Activated T-helper 2 cell treated with anti-CD3 and anti-CD28 coated beads, Interferon-gamma antibody, Interleukin-2, Interleukin-4, amounts not matched to agents 10 μg/mL and 5 μg/mL and 100 μg/mL, durations not matched to agents 14 hours and 24 hours and 36 hours (primary cell): ENCODE data around the gene HIGD1B. TPM values are rescaled to one million over a fixed set of nuclear protein-coding genes. Genes with fewer than 3 reads are reported as not detected.

Experiments
- DNase-seq: peaks from one replicate; pipeline ENCODE4 v3.0.0; 2021; ENCODE audit warnings: low spot score
- H3K27ac Mint-ChIP-seq: one replicate; pipeline ENCODE4 v1.8.0; 2021; ENCODE audit warnings: mixed read lengths
- H3K27me3 Mint-ChIP-seq: one replicate; pipeline ENCODE4 v1.8.0; 2021; ENCODE audit warnings: low read depth, mixed read lengths
- H3K36me3 Mint-ChIP-seq: one replicate; pipeline ENCODE4 v1.8.0; 2021; ENCODE audit warnings: low read depth, mixed read lengths
- H3K4me1 Mint-ChIP-seq: one replicate; pipeline ENCODE4 v1.8.0; 2021; ENCODE audit warnings: low read depth, mixed read lengths
- H3K4me3 Mint-ChIP-seq: one replicate; pipeline ENCODE4 v1.8.0; 2021; ENCODE audit warnings: low read depth, mild to moderate bottlenecking, moderate library complexity, mixed read lengths
- H3K9me3 Mint-ChIP-seq: one replicate; pipeline ENCODE4 v1.8.0; 2021; ENCODE audit warnings: mixed read lengths
- intact Hi-C: fragments of 100-400 bp; cut with micrococcal nuclease; formaldehyde crosslinking; loops from one replicate; pipeline ENCODE4 v1.15.1; 2023
- total RNA-seq: library from RNA; stranded (reverse); gene quantifications from 2 replicates; pipeline ENCODE4 v1.2.3, GENCODE V29; 2022

The HIGD1B gene
- total RNA-seq, 1 donor from 2014 or later, result not detected

DNA sequence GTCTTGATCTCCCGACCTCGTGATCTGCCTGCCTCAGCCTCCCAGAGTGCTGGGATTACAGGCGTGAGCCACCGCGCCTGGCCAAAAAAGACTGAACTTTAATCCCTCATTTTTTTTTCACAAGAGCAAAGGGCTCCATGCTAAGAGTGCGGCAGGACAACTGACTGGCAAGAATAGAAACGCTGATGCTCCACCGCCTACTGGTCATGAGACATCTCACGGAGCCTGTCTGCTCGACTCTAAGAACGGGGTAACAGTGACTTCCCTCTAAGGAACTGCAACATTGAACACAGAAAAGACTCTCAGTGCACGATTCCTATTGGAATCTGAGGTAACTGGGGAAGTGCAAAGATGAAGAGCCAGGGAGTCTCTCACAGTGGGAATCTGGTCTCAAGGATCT lies 23.9 kb downstream of the HIGD1B start:
- Mint-ChIP-seq H3K27ac (no peak overlapping the region), H3K27me3 (no peaks in the 10 kb centered on the region), H3K4me1 (no peaks in the 10 kb centered on the region), H3K36me3 (peaks cover 64% of the 10 kb centered on the region), H3K4me3 (no peak overlapping the region), H3K9me3 (no peaks in the 10 kb centered on the region)
- intact Hi-C loops, result no loop called here
- DNase-seq, result no peak

DNA sequence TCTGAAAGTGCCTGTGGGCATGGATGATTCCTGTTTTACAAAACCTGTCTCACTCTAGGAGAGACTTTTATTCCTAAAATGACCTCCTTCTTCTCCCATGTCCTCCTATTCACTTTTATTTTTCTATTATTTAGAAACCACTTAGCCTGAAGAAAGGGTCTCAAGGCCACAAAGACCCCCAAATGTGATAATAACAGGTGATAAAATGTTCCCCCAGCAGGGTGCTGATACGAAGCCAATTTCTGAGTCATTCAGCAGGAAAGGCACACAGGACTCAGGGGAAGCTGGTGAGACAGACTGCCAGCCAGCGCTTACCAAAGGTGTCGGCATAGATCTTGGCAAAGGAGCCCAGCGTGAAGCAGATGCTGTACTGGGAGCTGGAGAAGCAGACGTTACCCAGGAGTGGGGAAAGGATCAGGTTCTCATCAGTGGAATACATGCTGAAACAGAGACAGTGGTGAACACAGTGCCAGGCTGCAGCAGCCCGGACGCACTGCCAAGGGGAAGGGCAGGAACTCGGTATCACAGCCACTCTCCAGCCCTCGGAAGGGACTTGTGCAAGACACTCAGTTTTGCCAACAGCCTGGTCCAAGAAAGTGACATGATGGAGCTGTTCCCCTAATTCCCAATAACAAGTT lies 24.6 kb downstream of the HIGD1B start:
- H3K27me3 Mint-ChIP-seq, result no peaks in the 10 kb centered on the region
- H3K36me3 Mint-ChIP-seq, result peaks cover 65% of the 10 kb centered on the region
- no peak overlapping the region for H3K4me3 Mint-ChIP-seq
- H3K4me1 Mint-ChIP-seq, result no peaks in the 10 kb centered on the region
- intact Hi-C loops, result no loop called here
- no peak overlapping the region for H3K27ac Mint-ChIP-seq
- no peak for DNase-seq
- no peaks in the 10 kb centered on the region for H3K9me3 Mint-ChIP-seq

DNA sequence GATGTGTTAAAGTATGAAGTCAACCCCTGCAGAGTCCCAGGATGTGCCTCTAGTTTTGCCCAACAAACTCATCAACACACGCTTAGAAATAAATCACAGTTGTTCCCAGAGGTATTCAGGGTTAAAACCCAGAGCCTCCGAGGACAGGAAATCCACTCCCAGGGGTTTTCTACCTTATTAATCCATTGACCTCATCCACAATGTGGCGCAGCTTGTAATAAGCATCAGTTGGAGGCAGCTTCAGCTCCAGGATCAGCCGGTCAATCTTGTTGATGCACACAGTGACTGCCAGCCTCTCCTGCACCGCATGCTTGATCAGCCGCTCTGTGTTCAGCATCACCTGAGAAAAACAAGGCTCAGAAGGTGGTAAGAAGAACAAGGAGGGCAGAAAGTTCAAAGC lies 28.1 kb downstream of the HIGD1B start:
- intact Hi-C loops, result no loop called here

DNA sequence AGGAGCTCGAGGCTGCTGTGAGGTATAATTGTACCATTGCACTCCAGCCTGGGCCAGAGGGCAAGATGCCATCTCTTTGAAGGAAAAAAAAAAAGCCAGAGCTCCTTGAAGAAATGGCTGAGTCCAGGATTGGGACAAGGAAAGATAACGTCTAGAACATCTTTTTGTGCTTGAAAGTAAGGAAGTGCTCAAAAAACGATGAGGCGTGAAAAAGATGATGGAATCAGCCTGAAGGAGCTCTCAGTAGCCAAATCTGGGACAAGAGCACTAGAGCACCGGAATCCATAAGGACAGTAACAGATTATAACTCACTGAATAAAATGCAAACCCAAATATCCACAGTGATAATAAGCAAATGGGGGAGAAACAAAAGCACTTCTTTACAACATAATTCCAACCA lies 29.4 kb downstream of the HIGD1B start:
- Mint-ChIP-seq H3K36me3 (peaks cover 69% of the 10 kb centered on the region), H3K4me1 (no peaks in the 10 kb centered on the region)
- intact Hi-C loops, result no loop called here

More for the DNA sequence above, 28.1 kb downstream of the HIGD1B start:
- DNase-seq, result no peak
- Mint-ChIP-seq H3K4me1 (no peaks in the 10 kb centered on the region), H3K9me3 (no peaks in the 10 kb centered on the region), H3K27me3 (no peaks in the 10 kb centered on the region), H3K36me3 (peaks cover 66% of the 10 kb centered on the region), H3K27ac (no peak overlapping the region), H3K4me3 (no peak overlapping the region)

GRCh38 chr17:44878627-44879221 lies 31.0 kb downstream of the HIGD1B start:
- Mint-ChIP-seq H3K4me1 (no peaks in the 10 kb centered on the region), H3K36me3 (peaks cover 71% of the 10 kb centered on the region), H3K27ac (no peak overlapping the region), H3K9me3 (no peaks in the 10 kb centered on the region), H3K4me3 (no peak overlapping the region), H3K27me3 (no peaks in the 10 kb centered on the region)
- DNase-seq, result no peak
- intact Hi-C loops, result no loop called here

More for the DNA sequence above, 29.4 kb downstream of the HIGD1B start:
- DNase-seq, result no peak
- no peaks in the 10 kb centered on the region for H3K9me3 Mint-ChIP-seq
- H3K27ac Mint-ChIP-seq, result no peak overlapping the region
- H3K27me3 Mint-ChIP-seq, result no peaks in the 10 kb centered on the region
- H3K4me3 Mint-ChIP-seq, result no peak overlapping the region

- H3K4me3 Mint-ChIP-seq, result no peak overlapping the region
- DNase-seq, result no peak
- H3K27ac Mint-ChIP-seq, result no peak overlapping the region
- intact Hi-C loops, result no loop called here
- no peaks in the 10 kb centered on the region for H3K9me3 Mint-ChIP-seq
- peaks cover 70% of the 10 kb centered on the region for H3K36me3 Mint-ChIP-seq
- no peaks in the 10 kb centered on the region for H3K27me3 Mint-ChIP-seq
- H3K4me1 Mint-ChIP-seq, result no peaks in the 10 kb centered on the region
Observed at GRCh38 chr17:44879376-44879775, 31.7 kb downstream of the HIGD1B start.

DNA sequence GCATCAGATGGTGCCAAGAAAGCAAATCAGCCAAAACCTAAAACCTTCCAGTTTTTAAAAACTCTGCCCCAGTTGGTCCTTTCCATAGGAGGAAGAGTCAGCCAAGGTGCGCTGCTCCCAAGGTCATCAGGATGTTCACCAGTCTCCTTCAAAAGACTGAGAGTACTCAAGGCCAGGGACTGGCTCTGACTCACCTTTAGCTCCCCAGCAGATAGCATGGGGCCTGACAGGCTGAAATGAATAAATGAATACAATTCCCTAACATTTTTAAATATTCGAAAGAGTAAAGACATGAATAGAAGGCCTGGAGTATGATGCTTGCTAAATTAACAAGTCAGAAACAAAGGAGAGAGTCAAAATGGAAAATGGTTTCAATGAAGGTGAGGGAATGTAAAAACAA lies 32.4 kb downstream of the HIGD1B start:
- intact Hi-C loops, result no loop called here
- H3K4me1 Mint-ChIP-seq, result no peaks in the 10 kb centered on the region
- H3K27ac Mint-ChIP-seq, result no peak overlapping the region
- no peak for DNase-seq
- H3K9me3 Mint-ChIP-seq, result no peaks in the 10 kb centered on the region
- H3K4me3 Mint-ChIP-seq, result no peak overlapping the region
- H3K36me3 Mint-ChIP-seq, result peaks cover 76% of the 10 kb centered on the region
- H3K27me3 Mint-ChIP-seq, result no peaks in the 10 kb centered on the region

DNA sequence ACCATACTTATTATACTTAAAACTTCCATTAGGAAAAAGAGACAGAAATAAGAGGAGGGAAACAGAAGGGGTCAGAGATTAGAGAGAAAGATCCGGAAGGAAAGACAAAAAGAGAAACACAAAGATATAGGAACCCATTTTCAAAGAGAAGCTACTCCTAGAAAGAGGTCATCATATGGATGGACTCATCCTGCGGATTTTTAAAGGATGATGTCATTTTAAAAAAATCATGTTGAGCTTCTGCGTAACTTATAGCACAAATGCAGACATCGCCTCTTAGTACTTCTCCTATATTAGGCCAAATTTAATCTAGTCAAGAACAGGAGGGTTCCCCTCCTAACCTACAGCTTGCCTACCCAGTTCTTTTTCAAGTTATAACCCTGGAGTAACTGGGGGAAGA lies 33.5 kb downstream of the HIGD1B start:
- no peak for DNase-seq
- Mint-ChIP-seq H3K9me3 (no peaks in the 10 kb centered on the region), H3K36me3 (peaks cover 76% of the 10 kb centered on the region), H3K27ac (no peak overlapping the region), H3K4me3 (no peak overlapping the region), H3K27me3 (no peaks in the 10 kb centered on the region), H3K4me1 (no peaks in the 10 kb centered on the region)
- intact Hi-C loops, result no loop called here

DNA sequence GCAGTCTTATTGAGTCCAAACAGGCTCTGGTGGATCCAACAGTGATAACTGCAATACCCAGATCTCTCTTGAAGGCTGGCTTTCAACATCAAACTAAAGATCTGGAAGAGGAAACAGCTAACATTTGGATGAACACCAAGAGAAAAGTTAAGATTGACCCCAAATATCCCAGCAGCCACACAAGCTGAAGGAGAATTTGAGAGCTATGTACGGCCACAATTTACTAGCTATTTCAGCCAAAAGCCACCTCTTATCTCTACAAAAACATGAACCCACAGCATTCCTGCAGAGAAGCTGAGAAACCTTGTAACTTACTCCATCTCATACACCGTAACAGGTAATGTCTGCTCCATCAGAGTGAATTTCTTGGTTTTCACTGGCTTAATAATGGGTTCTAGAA lies 37.3 kb downstream of the HIGD1B start:
- Mint-ChIP-seq H3K36me3 (peaks cover 54% of the 10 kb centered on the region), H3K27ac (no peak overlapping the region), H3K27me3 (no peaks in the 10 kb centered on the region), H3K4me1 (no peaks in the 10 kb centered on the region), H3K9me3 (no peaks in the 10 kb centered on the region), H3K4me3 (no peak overlapping the region)
- DNase-seq, result no peak
- intact Hi-C loops, result no loop called here

DNA sequence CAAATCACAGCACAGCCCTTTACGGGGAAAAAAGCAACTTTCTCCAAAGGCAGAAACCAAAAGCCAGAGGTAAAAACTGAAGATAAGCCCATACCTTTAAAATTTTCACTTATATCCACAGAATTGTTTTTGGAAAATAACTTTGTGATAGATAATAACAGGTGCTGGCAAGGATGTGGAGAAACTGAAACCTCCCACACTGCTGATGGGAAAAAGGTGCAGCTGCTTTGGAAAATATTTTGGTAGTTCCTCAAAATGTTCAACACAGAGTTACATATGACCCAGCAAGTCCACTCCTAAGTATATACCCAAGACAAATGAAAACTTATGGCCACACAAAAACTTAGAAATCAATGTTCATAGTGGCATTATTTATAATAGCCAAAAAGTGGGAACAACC lies 39.3 kb downstream of the HIGD1B start:
- Mint-ChIP-seq H3K4me1 (peaks cover 3% of the 10 kb centered on the region), H3K9me3 (no peaks in the 10 kb centered on the region), H3K4me3 (no peak overlapping the region), H3K36me3 (peaks cover 46% of the 10 kb centered on the region), H3K27ac (no peak overlapping the region), H3K27me3 (no peaks in the 10 kb centered on the region)
- intact Hi-C loops, result no loop called here
- DNase-seq, result no peak

DNA sequence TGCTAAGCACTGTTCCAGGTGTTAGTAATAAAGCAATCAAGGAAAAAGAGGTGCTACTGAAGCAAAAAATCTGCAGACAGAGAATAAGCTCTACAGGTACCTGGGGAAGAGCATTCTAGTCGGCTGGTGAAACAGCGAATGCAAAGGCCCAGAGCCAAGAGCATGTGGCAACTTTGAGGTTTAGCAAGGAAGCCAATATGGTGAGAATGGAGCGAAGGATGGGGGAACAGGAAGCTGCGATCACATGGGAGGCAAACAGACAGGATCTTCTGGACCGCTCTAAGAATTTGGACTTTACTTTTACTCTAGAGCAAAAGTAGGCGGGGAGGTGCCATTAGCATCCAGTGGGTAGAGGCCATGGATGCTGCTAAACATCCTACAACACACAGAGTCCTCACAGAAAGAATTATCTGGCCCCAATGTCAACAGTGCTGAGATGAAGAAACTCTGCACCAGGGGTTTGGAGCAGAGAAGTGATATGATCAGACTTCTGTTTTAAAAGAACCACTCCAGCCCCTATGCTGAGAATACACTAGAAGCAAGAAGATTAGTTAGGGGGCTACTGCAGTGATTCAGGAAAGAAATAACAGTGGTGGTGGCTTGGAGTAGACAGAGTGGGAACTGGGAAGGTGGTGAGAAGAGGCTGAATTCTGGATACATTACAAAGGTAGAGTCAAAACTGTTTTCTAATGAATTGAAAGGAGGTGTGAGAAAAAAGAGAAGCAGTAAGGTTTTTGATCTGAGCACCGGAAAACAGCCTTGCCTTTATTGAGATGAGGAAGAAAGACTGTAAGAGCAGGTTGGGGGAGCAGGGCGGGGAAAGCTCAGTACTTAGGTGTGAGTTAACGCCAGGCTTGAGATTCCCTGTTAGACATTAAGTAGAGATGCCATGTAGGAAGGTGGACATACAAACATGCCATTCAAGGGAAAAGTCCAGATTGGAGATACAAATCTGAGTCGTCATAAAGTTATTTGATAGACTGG lies 40.6 kb downstream of the HIGD1B start:
- Mint-ChIP-seq H3K4me3 (no peak overlapping the region), H3K27ac (no peak overlapping the region), H3K27me3 (no peaks in the 10 kb centered on the region), H3K36me3 (peaks cover 37% of the 10 kb centered on the region), H3K4me1 (peaks cover 3% of the 10 kb centered on the region), H3K9me3 (no peaks in the 10 kb centered on the region)
- no peak for DNase-seq
- intact Hi-C loops, result no loop called here

GRCh38 chr17:44889003-44889402 lies 41.3 kb downstream of the HIGD1B start:
- no peak for DNase-seq
- peaks cover 3% of the 10 kb centered on the region for H3K4me1 Mint-ChIP-seq
- no peaks in the 10 kb centered on the region for H3K9me3 Mint-ChIP-seq
- H3K27me3 Mint-ChIP-seq, result no peaks in the 10 kb centered on the region
- H3K27ac Mint-ChIP-seq, result no peak overlapping the region
- intact Hi-C loops, result no loop called here
- no peak overlapping the region for H3K4me3 Mint-ChIP-seq
- peaks cover 36% of the 10 kb centered on the region for H3K36me3 Mint-ChIP-seq

DNA sequence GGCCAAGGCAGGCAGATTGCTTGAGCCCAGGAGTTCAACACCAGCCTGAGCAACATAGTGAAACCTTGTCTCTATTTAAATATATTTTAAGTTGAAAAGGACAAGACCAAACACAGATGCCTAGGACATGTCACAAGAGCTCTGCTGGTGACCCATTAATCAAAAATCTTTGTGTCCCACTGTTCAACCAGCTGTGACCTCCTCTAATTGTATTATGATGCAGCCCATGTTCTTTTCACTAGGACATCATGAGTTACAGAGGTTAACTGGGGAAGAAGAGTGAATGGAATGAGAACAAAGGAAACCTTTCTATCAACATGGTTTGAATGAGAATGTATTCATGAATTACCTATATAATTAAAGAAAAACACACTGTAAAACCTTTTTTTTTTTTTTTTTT lies 44.6 kb downstream of the HIGD1B start:
- DNase-seq, result no peak
- no peak overlapping the region for H3K4me3 Mint-ChIP-seq
- H3K27me3 Mint-ChIP-seq, result no peaks in the 10 kb centered on the region
- H3K27ac Mint-ChIP-seq, result no peak overlapping the region
- peaks cover 7% of the 10 kb centered on the region for H3K4me1 Mint-ChIP-seq
- H3K9me3 Mint-ChIP-seq, result no peaks in the 10 kb centered on the region
- peaks cover 29% of the 10 kb centered on the region for H3K36me3 Mint-ChIP-seq
- intact Hi-C loops, result no loop called here
